Activated CD8-positive, alpha-beta T cell treated with anti-CD3 and anti-CD28 coated beads for 36 hours (primary cell): ENCODE measurements around the gene TMEM43. TPM values are rescaled to one million over a fixed set of nuclear protein-coding genes. Genes with fewer than 3 reads are reported as not detected.
"Not testable (repeated sequence)": the region's sequence is repeated elsewhere in the genome, so short reads cannot be mapped to it uniquely, and the experiment has no call there.

Experiments
- ATAC-seq: fragments of 200-7000 bp; cut with Tn5 transposase; one replicate; pipeline ENCODE4 v1.10.0; 2021; ENCODE audit warnings: mild to moderate bottlenecking, moderate library complexity
- CTCF ChIA-PET: fragments of 350-600 bp; sonication (Branson Sonifier 250); formaldehyde crosslinking; loops from one replicate; lab custom pipeline; 2021; ENCODE audit warnings: antibody characterized with exemption; lab: Charles Lee
- POLR2A ChIA-PET: fragments of 350-600 bp; sonication (Branson Sonifier 250); formaldehyde crosslinking; loops from one replicate; lab custom pipeline; 2021; ENCODE audit warnings: antibody characterized with exemption; lab: Charles Lee
- DNase-seq: peaks from one replicate; pipeline ENCODE4 v3.0.0-alpha.2; 2020
- H3K27ac Mint-ChIP-seq: one replicate; pipeline ENCODE4 v1.8.0; 2021; ENCODE audit warnings: mild to moderate bottlenecking, mixed read lengths
- H3K27me3 Mint-ChIP-seq: one replicate; pipeline ENCODE4 v1.8.0; 2021; ENCODE audit warnings: mixed read lengths
- H3K36me3 Mint-ChIP-seq: one replicate; pipeline ENCODE4 v1.8.0; 2021; ENCODE audit warnings: low read depth, mixed read lengths
- H3K4me1 Mint-ChIP-seq: one replicate; pipeline ENCODE4 v1.8.0; 2021; ENCODE audit warnings: low read depth, mixed read lengths
- H3K4me3 Mint-ChIP-seq: one replicate; pipeline ENCODE4 v1.8.0; 2021; ENCODE audit warnings: mild to moderate bottlenecking, moderate library complexity, mixed read lengths
- H3K9me3 Mint-ChIP-seq: one replicate; pipeline ENCODE4 v1.8.0; 2021; ENCODE audit warnings: mixed read lengths
- intact Hi-C: fragments of 100-400 bp; cut with micrococcal nuclease; formaldehyde crosslinking; loops from one replicate; pipeline ENCODE4 v1.10.0; 2022
- total RNA-seq, 2 experiments: library from RNA; stranded (reverse); gene quantifications; one replicate each; pipeline ENCODE4 v1.2.3, GENCODE V29; 2021
- TF ChIP-seq, protein P1 (sequence below): fragments of 200-600 bp; IDR thresholded peaks from one replicate; pipeline ENCODE4 v1.8.0; 2022; ENCODE audit warnings: antibody characterized with exemption, mild to moderate bottlenecking

The TMEM43 gene
- total RNA-seq, 2 experiments from 2014 or later = 19.7 to 20.2 TPM

DNA sequence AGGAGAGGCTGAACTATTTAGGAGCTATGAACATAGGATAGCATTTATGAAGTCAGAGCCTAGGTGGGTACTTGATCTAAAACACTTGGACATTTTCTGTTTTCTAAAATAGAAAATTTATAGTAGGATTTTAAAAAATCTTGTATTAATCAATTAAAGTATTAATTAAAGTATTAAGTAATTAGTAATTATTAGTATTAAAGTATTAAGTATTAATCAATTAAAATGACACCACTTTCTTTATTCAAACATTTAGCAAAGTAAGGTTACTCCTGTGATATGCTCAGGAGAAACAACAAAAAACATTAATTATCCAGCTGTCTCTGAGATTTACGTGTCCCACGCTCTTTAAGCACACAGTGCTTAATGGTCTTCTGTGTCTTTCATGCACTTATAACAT lies 32.4 kb upstream of the TMEM43 start:
- no peaks in the 10 kb centered on the region for H3K36me3 Mint-ChIP-seq
- H3K4me1 Mint-ChIP-seq = no peaks in the 10 kb centered on the region
- H3K9me3 Mint-ChIP-seq = peaks cover 3% of the 10 kb centered on the region
- no peak overlapping the region for H3K4me3 Mint-ChIP-seq
- ATAC-seq = no peak
- POLR2A ChIA-PET = interaction anchor here (0.9 kb wide), 1 partner anchor 34 kb away, joined by 4 read pairs; no protein-coding TSS in a partner anchor
- H3K27me3 Mint-ChIP-seq = peaks cover 12% of the 10 kb centered on the region
- CTCF ChIA-PET = no interaction called here
- no peak for DNase-seq
- H3K27ac Mint-ChIP-seq = no peak overlapping the region
- TF ChIP-seq, protein P1, sequence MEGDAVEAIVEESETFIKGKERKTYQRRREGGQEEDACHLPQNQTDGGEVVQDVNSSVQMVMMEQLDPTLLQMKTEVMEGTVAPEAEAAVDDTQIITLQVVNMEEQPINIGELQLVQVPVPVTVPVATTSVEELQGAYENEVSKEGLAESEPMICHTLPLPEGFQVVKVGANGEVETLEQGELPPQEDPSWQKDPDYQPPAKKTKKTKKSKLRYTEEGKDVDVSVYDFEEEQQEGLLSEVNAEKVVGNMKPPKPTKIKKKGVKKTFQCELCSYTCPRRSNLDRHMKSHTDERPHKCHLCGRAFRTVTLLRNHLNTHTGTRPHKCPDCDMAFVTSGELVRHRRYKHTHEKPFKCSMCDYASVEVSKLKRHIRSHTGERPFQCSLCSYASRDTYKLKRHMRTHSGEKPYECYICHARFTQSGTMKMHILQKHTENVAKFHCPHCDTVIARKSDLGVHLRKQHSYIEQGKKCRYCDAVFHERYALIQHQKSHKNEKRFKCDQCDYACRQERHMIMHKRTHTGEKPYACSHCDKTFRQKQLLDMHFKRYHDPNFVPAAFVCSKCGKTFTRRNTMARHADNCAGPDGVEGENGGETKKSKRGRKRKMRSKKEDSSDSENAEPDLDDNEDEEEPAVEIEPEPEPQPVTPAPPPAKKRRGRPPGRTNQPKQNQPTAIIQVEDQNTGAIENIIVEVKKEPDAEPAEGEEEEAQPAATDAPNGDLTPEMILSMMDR = no peak
- intact Hi-C loops = no loop called here

DNA sequence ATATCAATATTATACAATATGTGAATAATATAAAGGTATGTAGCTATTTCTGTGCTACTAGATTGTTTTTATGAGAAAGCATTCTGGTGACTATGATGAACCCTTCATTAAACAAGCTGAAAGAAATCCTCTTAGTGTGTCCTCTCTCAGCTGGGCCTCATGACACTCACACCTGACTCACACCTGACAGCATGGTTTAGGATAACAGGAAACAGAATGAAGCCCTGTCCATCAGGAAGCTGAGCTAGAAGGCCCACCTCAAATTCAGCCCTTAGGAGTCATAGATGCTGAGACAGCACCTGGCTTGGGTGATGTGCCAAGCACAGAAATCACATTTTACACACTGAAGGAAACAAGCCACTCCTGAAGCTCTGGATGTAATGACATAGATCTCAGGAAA lies 31.0 kb upstream of the TMEM43 start:
- H3K9me3 Mint-ChIP-seq = peaks cover 6% of the 10 kb centered on the region
- H3K4me3 Mint-ChIP-seq = no peak overlapping the region
- ATAC-seq (no peak), DNase-seq (no peak)
- H3K27me3 Mint-ChIP-seq = peaks cover 14% of the 10 kb centered on the region
- CTCF ChIA-PET = no interaction called here
- TF ChIP-seq, protein P1 = no peak
- H3K36me3 Mint-ChIP-seq = no peaks in the 10 kb centered on the region
- no peaks in the 10 kb centered on the region for H3K4me1 Mint-ChIP-seq
- no peak overlapping the region for H3K27ac Mint-ChIP-seq
- POLR2A ChIA-PET = interaction anchor here (0.8 to 0.9 kb wide), 2 partner anchors 28 to 84 kb away, joined by 3 read pairs; partner anchors contain the start of gene XPC
- intact Hi-C loops = no loop called here

DNA sequence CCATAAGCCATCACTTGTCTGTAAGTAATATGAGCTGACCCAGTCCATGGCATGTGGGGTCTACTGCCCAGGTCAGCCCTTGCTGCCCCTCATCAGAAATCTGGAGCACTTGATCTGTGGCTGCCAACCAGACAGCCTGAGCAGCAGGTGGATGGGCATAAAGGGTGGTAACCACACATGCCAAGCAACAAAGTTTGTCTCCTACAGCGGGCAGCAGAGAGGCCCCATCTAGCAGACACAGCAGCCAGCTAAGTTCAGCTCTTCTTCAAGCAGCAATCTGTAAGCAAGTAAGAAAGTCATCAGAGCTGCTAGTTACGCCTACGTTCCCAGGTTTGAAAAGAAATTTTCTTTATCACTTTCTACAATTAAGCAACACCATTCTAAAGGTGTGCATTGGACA lies 28.1 kb upstream of the TMEM43 start:
- peaks cover 14% of the 10 kb centered on the region for H3K27me3 Mint-ChIP-seq
- ATAC-seq (no peak), DNase-seq (no peak)
- ChIA-PET CTCF (no interaction called here), POLR2A (interaction anchor here (0.7 kb wide), 1 partner anchor 302 kb away, joined by 4 read pairs; no protein-coding TSS in a partner anchor)
- intact Hi-C loops = no loop called here
- TF ChIP-seq, protein P1 = no peak
- no peaks in the 10 kb centered on the region for H3K36me3 Mint-ChIP-seq
- H3K4me3 Mint-ChIP-seq = no peak overlapping the region
- no peak overlapping the region for H3K27ac Mint-ChIP-seq
- no peaks in the 10 kb centered on the region for H3K4me1 Mint-ChIP-seq
- H3K9me3 Mint-ChIP-seq = peaks cover 6% of the 10 kb centered on the region

- POLR2A ChIA-PET = interaction anchor here (0.7 kb wide), 1 partner anchor 301 kb away, joined by 4 read pairs; no protein-coding TSS in a partner anchor
- Mint-ChIP-seq H3K36me3 (no peaks in the 10 kb centered on the region), H3K4me3 (no peak overlapping the region), H3K27ac (no peak overlapping the region), H3K4me1 (no peaks in the 10 kb centered on the region), H3K27me3 (peaks cover 14% of the 10 kb centered on the region), H3K9me3 (peaks cover 6% of the 10 kb centered on the region)
- no peak for ATAC-seq
- intact Hi-C loops = no loop called here
- no peak for DNase-seq
- TF ChIP-seq, protein P1 = no peak
- CTCF ChIA-PET = no interaction called here
Observed at GRCh38 chr3:14097616-14098391, 27.0 kb upstream of the TMEM43 start.

GRCh38 chr3:14109821-14110220 lies 15.0 kb upstream of the TMEM43 start:
- H3K4me3 Mint-ChIP-seq, ATAC-seq, H3K9me3 Mint-ChIP-seq, H3K4me1 Mint-ChIP-seq, H3K27ac Mint-ChIP-seq, intact Hi-C loops, H3K27me3 Mint-ChIP-seq, DNase-seq, CTCF ChIA-PET, POLR2A ChIA-PET: not testable (repeated sequence)
- peaks cover 30% of the 10 kb centered on the region for H3K36me3 Mint-ChIP-seq
